Measurements from ENCODE around the gene MPZL1. TPM values are rescaled to one million over a fixed set of nuclear protein-coding genes. Genes with fewer than 3 reads are reported as not detected.

MPZL1 gene
- total RNA-seq, 4 donors from 2014 or later, result 9.2 to 15.7 (median 11.7) TPM

GRCh38 chr1:167755654-167756053 is 33.9 kb downstream of the MPZL1 start:
- peaks cover 17 to 18% of the 10 kb centered on the region in 2 donors for H3K4me1 ChIP-seq
- no peak for ATAC-seq
- H3K27ac ChIP-seq, result no peak overlapping the region
- DNase-seq, result no peak
- in situ Hi-C loops (cut with MboI; ENCODE audit: low sequenced_read_pairs in 4 of 4) (no loop called here), intact Hi-C loops (cut with DNase I; ENCODE audit: low total_unique reads) (no loop called here)
- TF ChIP-seq CTCF (IDR thresholded peaks at IDR 0.05 in 4 of 5, conservative IDR thresholded peaks at IDR 0.05 in 1 of 5) (no peak), POLR2A (IDR thresholded peaks at IDR 0.05) (no peak)
- no peaks in the 10 kb centered on the region for H3K36me3 ChIP-seq
- no peaks in the 10 kb centered on the region for H3K27me3 ChIP-seq
- no peaks in the 10 kb centered on the region for H3K9me3 ChIP-seq
- no peak overlapping the region for H3K4me3 ChIP-seq

GRCh38 chr1:167756730-167757405 is 35.1 kb downstream of the MPZL1 start:
- H3K4me1 ChIP-seq, result peaks cover 17% of the 10 kb centered on the region in 2 donors
- H3K27me3 ChIP-seq, result no peaks in the 10 kb centered on the region
- ATAC-seq, result no peak
- no peaks in the 10 kb centered on the region for H3K36me3 ChIP-seq
- intact Hi-C loops (cut with DNase I; ENCODE audit: low total_unique reads) (no loop called here), in situ Hi-C loops (cut with MboI; ENCODE audit: low sequenced_read_pairs in 4 of 4) (no loop called here)
- no peak overlapping the region for H3K4me3 ChIP-seq
- no peaks in the 10 kb centered on the region for H3K9me3 ChIP-seq
- no peak for TF ChIP-seq POLR2A (IDR thresholded peaks at IDR 0.05)
- no peak for TF ChIP-seq CTCF (IDR thresholded peaks at IDR 0.05 in 4 of 5, conservative IDR thresholded peaks at IDR 0.05 in 1 of 5)
- no peak for DNase-seq
- H3K27ac ChIP-seq, result no peak overlapping the region

- in situ Hi-C loops (cut with MboI; ENCODE audit: low sequenced_read_pairs in 4 of 4), result no loop called here
- H3K36me3 ChIP-seq, result no peaks in the 10 kb centered on the region
- no peak for TF ChIP-seq POLR2A (IDR thresholded peaks at IDR 0.05)
- no peak for TF ChIP-seq CTCF (IDR thresholded peaks at IDR 0.05 in 4 of 5, conservative IDR thresholded peaks at IDR 0.05 in 1 of 5)
- H3K9me3 ChIP-seq, result no peaks in the 10 kb centered on the region
- peaks cover 9 to 14% of the 10 kb centered on the region in 2 donors for H3K4me1 ChIP-seq
- no peaks in the 10 kb centered on the region for H3K27me3 ChIP-seq
- DNase-seq, result no peak
- no peak overlapping the region for H3K4me3 ChIP-seq
- H3K27ac ChIP-seq, result no peak overlapping the region
- intact Hi-C loops (cut with DNase I; ENCODE audit: low total_unique reads), result no loop called here
- no peak for ATAC-seq
Measured at GRCh38 chr1:167757433-167758309, 35.9 kb downstream of the MPZL1 start.

- DNase-seq, result no peak
- no peak for ATAC-seq
- H3K36me3 ChIP-seq, result peaks cover 0 to 3% of the 10 kb centered on the region in 2 donors
- H3K27ac ChIP-seq, result no peak overlapping the region
- intact Hi-C loops (cut with DNase I; ENCODE audit: low total_unique reads), result no loop called here
- no peaks in the 10 kb centered on the region for H3K9me3 ChIP-seq
- in situ Hi-C loops (cut with MboI; ENCODE audit: low sequenced_read_pairs in 4 of 4), result no loop called here
- H3K4me3 ChIP-seq, result no peak overlapping the region
- no peak for TF ChIP-seq CTCF (IDR thresholded peaks at IDR 0.05 in 4 of 5, conservative IDR thresholded peaks at IDR 0.05 in 1 of 5)
- TF ChIP-seq POLR2A (IDR thresholded peaks at IDR 0.05), result no peak
- H3K27me3 ChIP-seq, result no peaks in the 10 kb centered on the region
- H3K4me1 ChIP-seq, result peaks cover 0 to 9% of the 10 kb centered on the region in 2 donors
Measured at GRCh38 chr1:167761400-167761799, 39.6 kb downstream of the MPZL1 start.

All from gastrocnemius medialis (tissue), 4 donors.